GM18520 (cell line): ENCODE measurements around the gene NRN1L.
A peak's percentile ranks its signal among the peaks of the same experiment; 100 is the strongest.
"Not testable (repeated sequence)": the region's sequence is repeated elsewhere in the genome, so short reads cannot be mapped to it uniquely, and the experiment has no call there.

Source experiments
- ATAC-seq: cut with Tn5 transposase; IDR thresholded peaks from one replicate; pipeline ENCODE4 v1.9.1; 2021; ENCODE audit not compliant: unreplicated experiment

NRN1L gene

GRCh38 chr16:67860589-67861398 is 23.9 kb upstream of the NRN1L start:
- ATAC-seq: no peak

- ATAC-seq: no peak
Observed at GRCh38 chr16:67861877-67862276, 22.8 kb upstream of the NRN1L start.

- no peak for ATAC-seq
Observed at GRCh38 chr16:67862623-67863583, 21.8 kb upstream of the NRN1L start.

DNA sequence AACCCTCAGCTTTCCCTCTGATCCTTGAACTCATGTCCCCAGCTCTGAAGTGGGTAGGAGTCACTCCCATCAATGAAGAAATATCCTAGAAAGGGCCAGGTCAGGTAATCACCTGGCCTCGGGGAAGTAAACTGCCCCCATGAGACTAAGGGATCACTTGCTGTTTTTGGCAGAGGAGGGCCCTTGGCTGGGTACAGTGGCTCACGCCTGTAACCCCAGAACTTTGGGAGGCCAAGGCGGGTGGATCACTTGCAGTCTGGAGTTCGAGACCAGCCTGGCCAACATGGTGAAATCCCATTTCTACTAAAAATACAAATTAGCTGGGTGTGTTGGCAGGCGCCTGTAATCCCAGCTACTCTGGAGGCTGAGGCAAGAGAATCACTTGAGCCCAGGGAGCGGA is 20.6 kb upstream of the NRN1L start:
- not testable (repeated sequence) for ATAC-seq

- ATAC-seq: no peak
Observed at GRCh38 chr16:67864594-67864993, 20.1 kb upstream of the NRN1L start.

DNA sequence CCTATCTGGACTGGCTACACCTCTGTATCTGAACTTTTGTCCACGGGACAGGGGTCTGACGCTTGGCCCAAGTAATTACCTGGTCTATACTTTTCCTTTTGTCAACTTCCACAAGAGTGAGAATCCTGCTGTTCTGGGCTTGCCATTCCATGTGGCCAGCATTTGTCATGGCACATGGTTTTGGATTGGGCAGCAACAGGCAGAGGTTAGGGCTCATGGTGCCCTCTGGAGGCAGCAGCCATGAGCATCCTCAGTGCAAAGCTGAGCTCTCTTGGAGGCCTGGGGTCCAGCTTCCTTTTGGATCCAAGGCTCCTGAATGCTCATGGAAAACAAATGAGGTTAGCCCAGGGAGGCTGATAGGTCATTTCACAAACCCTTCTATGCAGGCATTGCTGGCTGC is 19.4 kb upstream of the NRN1L start:
- ATAC-seq: no peak

DNA sequence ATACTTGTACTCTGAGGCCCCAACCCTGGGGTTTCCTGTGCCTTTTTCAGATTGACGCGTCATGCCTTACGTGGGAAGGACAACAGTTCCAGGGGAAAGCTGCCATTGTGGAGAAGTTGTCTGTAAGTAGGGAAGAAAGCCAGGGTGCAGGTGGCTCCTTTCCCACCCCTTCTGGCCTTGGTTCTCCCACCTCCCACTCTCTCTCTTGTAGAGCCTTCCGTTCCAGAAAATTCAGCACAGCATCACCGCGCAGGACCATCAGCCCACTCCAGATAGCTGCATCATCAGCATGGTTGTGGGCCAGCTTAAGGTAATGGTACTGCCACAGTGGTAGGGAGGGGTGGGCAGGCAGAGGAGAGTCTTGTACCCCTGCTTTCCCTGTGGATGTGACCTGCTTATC is 16.4 kb upstream of the NRN1L start:
- no peak for ATAC-seq

DNA sequence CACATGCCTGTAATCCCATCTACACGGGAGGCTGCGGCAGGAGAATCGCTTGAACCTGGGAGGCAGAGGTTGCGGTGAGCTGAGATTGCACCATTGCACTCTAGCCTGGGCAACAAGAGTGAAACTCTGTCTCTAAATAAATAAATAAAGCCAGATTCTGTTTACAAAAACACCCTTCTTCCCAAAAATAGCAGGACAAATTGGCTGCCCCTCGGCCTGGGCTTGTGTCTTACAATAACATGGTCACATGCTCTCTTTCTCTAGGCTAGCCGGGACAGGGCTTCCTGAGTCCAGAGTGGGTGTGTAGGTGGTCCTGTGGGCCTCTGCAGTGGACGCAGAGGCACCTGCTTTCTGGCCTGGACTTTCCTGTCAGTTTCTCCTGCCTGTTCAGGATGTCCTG is 15.0 kb upstream of the NRN1L start:
- no peak for ATAC-seq

- ATAC-seq: no peak
Observed at GRCh38 chr16:67871256-67871655, 13.4 kb upstream of the NRN1L start.

DNA sequence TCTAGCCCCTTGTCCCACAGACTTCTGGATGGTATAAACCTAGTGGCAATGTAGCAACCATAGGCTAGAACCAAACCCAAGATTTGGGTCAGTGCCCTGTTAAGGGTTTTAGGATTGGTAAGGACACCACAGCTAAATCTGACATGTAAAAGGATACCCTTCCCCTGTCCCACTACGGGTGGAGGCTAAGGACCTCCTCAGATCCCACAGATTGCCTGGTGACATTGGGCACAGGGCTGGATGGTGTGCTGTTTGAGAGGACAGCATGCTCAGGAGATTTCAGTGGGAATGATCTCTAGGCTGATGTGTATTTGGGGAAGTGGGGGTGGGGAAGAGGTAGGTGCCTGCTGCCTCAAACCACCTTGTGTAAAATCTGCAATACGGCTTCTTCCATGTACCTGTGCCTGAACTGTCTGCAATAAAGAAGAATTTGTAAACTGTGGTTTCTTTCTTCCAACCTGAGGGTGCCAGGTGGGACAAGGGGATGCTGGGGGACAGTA is 12.5 kb upstream of the NRN1L start:
- ATAC-seq: no peak

DNA sequence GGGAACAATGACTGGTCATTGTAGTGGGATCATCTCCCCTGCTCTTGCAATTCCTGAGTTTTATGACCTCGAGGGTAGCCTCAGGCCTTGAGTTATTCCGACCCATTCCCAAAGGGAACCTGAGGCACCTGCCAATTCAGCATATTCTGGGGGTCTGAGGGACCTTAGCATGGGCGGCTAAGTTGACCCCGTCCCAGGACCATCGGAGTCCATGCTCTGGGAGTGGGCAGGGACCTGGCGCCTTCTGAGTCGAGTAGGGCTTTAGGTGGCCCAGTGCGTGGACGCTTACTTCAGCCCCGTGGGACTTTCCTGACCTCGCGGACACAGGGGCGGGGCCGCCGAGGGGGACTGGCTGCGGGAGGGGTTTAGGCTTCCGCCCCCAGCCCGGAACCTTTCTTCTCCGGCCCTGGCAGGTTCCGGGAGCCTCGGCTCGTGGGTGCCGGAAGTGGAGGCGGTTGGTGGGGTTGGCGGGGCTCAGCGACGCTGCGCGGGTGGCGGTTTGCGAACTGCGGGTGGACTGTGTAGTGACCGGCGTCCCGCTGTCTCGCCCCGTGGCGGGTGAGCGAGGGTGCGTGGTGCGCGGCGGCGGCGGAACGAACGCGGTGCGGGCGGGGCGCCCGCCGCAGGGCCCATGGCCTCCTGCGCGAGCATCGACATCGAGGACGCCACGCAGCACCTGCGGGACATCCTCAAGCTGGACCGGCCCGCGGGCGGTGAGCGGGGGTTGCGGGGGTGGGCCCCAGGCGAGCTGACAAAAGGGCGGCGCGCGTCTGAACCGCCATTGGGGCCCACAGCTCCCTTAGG is 11.9 kb upstream of the NRN1L start, which contains the start of gene EDC4:
EDC4 (plus strand) TSS at position 422 of the 804 bp plus-strand sequence; CDS start at position 632, 210 bp downstream.
- ATAC-seq: peak; percentile 73

DNA sequence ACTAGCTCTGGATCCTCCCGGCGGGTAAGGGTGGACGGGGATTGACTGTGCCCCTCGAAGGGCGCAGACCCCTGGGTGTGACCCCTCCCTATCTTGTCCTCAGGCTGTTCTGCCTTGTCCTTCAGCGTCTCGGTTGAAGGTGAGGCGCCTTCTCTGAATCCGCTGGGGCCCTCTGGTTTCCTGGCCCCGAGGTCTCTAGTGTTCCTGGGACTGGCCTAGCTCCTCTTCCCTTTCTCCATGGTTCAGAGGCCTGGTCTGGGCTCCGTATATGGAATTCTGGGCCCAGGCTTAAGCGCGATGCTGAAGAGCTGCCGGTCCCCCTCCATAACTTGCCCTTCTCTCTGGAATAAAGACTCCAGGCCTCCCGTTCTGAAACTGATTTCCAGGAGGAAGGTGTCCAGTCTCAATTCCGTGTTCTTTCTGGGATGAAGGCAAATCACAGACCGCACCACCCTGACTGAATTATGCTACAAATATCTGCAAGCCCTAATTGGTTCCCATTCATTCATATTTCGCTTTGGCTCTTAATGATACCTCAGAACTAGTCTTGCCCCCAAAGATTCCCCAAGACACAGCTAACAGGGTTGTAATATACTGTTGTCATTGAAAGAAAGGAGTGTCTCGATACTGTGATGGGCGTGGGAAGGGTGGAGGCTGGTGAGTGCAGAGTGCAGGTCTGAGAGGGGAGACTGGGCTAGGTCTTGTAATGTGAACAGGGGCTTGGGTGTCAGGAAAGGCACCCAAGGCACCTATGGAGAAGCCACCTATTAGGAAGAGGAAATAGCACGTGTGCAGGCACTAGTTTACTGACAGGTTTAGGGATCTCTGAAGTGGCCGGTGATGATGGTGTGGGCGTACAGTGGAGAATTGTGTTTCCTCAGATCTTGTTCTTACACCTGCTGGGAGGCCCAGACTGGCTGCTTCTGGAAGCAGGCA is 11.0 kb upstream of the NRN1L start:
- no peak for ATAC-seq

DNA sequence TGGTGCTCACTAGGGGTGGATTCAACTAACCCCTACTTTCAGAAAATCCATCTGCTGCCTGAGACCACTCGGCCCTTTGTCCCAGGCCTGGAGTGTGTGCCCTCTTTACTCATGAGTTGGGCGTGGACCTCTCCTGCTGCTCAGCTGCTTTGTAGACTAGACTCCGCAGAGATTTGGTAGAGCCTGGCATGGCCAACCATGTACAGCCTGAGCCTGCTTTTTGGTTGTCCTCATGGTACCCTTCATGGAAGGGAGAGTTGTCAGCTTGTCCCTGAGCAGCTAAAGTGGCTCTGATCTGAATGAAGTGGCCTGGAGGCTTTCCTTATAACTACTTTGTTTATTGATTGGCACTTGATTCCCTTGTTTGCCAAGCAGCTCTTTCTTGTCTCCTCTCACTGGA is 10.3 kb upstream of the NRN1L start:
- no peak for ATAC-seq

DNA sequence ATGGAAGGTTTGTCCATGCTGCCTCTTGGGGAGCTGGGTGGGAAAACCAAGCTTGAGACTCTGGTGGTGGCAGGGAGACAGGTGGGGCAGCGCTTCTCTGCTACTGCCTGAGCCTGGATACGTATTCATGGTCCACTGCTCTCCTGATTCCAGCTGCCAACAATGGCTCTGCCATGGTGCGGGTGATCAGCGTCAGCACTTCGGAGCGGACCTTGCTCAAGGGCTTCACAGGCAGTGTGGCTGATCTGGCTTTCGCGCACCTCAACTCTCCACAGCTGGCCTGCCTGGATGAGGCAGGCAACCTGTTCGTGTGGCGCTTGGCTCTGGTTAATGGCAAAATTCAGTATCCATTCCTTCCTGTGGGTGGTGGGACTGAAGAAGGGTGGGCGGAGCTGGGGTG is 7.6 kb upstream of the NRN1L start:
- ATAC-seq: no peak

GRCh38 chr16:67878232-67878631 is 6.5 kb upstream of the NRN1L start:
- no peak for ATAC-seq

GRCh38 chr16:67878846-67879245 is 5.8 kb upstream of the NRN1L start:
- no peak for ATAC-seq

- no peak for ATAC-seq
Observed at GRCh38 chr16:67879462-67879861, 5.2 kb upstream of the NRN1L start.

GRCh38 chr16:67879936-67880335 is 4.7 kb upstream of the NRN1L start:
- no peak for ATAC-seq

DNA sequence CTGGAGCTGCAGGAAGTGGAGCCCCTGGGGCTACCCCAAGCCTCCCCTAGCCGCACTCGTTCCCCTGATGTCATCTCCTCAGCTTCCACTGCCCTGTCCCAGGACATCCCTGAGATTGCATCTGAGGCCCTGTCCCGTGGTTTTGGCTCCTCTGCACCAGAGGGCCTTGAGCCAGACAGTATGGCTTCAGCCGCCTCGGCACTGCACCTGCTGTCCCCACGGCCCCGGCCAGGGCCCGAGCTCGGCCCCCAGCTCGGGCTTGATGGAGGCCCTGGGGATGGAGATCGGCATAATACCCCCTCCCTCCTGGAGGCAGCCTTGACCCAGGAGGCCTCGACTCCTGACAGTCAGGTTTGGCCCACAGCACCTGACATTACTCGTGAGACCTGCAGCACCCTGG is 4.1 kb upstream of the NRN1L start:
- ATAC-seq: no peak
